ENCODE results near the gene CC2D1A.

Gene CC2D1A

GRCh38 chr19:13951799-13952153 is 45.8 kb downstream of the CC2D1A start:
- Mint-ChIP-seq H3K36me3 (ENCODE audit: low read depth) (peaks cover 3% of the 10 kb centered on the region), H3K4me1 (peaks cover 4% of the 10 kb centered on the region), H3K4me3 (peak overlapping the region; percentile 93 to 97 (median 94)), H3K27ac (peak overlapping the region; percentile 73 to 98 (median 96)), H3K9me3 (no peaks in the 10 kb centered on the region), H3K27me3 (ENCODE audit: low read depth) (no peaks in the 10 kb centered on the region)
- no peak for TF ChIP-seq CTCF (IDR thresholded peaks at IDR 0.05; ENCODE audit: unreplicated experiment in 3 of 3)

- Mint-ChIP-seq H3K9me3 (no peaks in the 10 kb centered on the region), H3K4me1 (peaks cover 4% of the 10 kb centered on the region), H3K36me3 (ENCODE audit: low read depth) (peaks cover 6% of the 10 kb centered on the region), H3K27me3 (ENCODE audit: low read depth) (no peaks in the 10 kb centered on the region), H3K27ac (peak within 1 kb of the TSS; percentile 73 to 98 (median 96)), H3K4me3 (peak within 1 kb of the TSS; percentile 93 to 97 (median 94))
- no peak for TF ChIP-seq CTCF (IDR thresholded peaks at IDR 0.05; ENCODE audit: unreplicated experiment in 3 of 3)
Observed at GRCh38 chr19:13952154-13952930, 46.3 kb downstream of the CC2D1A start, which contains the start of gene DCAF15. TSS of gene DCAF15 (plus strand) at chr19:13952509. CDS start at chr19:13952513, 4 bp downstream.

- Mint-ChIP-seq H3K27me3 (ENCODE audit: low read depth) (no peaks in the 10 kb centered on the region), H3K4me1 (peaks cover 4% of the 10 kb centered on the region), H3K36me3 (ENCODE audit: low read depth) (peaks cover 7% of the 10 kb centered on the region), H3K4me3 (peak overlapping the region; percentile 91 to 94 (median 92)), H3K27ac (peak overlapping the region; percentile 71 to 88 (median 82)), H3K9me3 (no peaks in the 10 kb centered on the region)
- TF ChIP-seq CTCF (IDR thresholded peaks at IDR 0.05; ENCODE audit: unreplicated experiment in 3 of 3): no peak
Observed at GRCh38 chr19:13952931-13953531, 47.0 kb downstream of the CC2D1A start.

GRCh38 chr19:13954185-13954584 is 48.2 kb downstream of the CC2D1A start:
- Mint-ChIP-seq H3K4me1 (peaks cover 4% of the 10 kb centered on the region), H3K4me3 (peak overlapping the region; percentile 91 to 94 (median 92)), H3K9me3 (no peaks in the 10 kb centered on the region), H3K27ac (no peak overlapping the region), H3K27me3 (ENCODE audit: low read depth) (no peaks in the 10 kb centered on the region), H3K36me3 (ENCODE audit: low read depth) (peaks cover 15% of the 10 kb centered on the region)
- TF ChIP-seq CTCF (IDR thresholded peaks at IDR 0.05; ENCODE audit: unreplicated experiment in 3 of 3): no peak

- Mint-ChIP-seq H3K27ac (no peak overlapping the region), H3K36me3 (ENCODE audit: low read depth) (peaks cover 18% of the 10 kb centered on the region), H3K9me3 (no peaks in the 10 kb centered on the region), H3K4me3 (no peak overlapping the region), H3K27me3 (ENCODE audit: low read depth) (no peaks in the 10 kb centered on the region), H3K4me1 (peaks cover 4% of the 10 kb centered on the region)
- no peak for TF ChIP-seq CTCF (IDR thresholded peaks at IDR 0.05; ENCODE audit: unreplicated experiment in 3 of 3)
Observed at GRCh38 chr19:13955662-13956364, 49.8 kb downstream of the CC2D1A start.

Data from nephron (organoid).